C4-2B (cell line): ENCODE measurements around the gene TSBP1.

ENCODE experiments used
- H3K27ac ChIP-seq: fragments of 450-650 bp; 2 replicates; pipeline ENCODE4 v1.5.1; 2017
- ZFX ChIP-seq: fragments of 450-650 bp; IDR thresholded peaks from 2 replicates; pipeline ENCODE4 v1.6.1; 2017
- TF ChIP-seq, protein P1 (sequence below): fragments of 450-650 bp; conservative IDR thresholded peaks from 2 replicates; pipeline ENCODE4 v1.5.1; 2017; ENCODE audit warnings: mild to moderate bottlenecking

The TSBP1 gene

DNA sequence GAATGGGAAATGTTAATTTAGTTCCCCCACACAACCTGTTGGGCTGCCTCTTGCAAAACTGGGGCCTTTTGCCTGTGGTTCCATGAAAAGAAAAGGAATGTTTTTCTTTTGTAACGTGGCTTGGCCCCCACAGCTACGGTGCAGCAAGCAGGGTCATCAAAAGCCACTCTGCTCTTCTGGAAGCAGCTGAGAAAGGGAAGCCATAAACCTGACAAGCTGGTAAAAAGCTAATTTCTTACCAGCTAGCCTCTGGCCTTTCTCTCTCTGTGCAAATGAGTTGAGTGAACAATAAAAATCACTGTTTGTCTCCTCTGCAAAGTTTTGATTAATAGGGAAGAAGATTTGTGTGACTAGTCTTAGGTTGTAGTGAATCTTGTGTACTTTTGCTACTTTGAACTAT, 124.3 kb downstream of the TSBP1 start:
- TF ChIP-seq ZFX: no peak
- TF ChIP-seq, protein P1, sequence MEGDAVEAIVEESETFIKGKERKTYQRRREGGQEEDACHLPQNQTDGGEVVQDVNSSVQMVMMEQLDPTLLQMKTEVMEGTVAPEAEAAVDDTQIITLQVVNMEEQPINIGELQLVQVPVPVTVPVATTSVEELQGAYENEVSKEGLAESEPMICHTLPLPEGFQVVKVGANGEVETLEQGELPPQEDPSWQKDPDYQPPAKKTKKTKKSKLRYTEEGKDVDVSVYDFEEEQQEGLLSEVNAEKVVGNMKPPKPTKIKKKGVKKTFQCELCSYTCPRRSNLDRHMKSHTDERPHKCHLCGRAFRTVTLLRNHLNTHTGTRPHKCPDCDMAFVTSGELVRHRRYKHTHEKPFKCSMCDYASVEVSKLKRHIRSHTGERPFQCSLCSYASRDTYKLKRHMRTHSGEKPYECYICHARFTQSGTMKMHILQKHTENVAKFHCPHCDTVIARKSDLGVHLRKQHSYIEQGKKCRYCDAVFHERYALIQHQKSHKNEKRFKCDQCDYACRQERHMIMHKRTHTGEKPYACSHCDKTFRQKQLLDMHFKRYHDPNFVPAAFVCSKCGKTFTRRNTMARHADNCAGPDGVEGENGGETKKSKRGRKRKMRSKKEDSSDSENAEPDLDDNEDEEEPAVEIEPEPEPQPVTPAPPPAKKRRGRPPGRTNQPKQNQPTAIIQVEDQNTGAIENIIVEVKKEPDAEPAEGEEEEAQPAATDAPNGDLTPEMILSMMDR: no peak
- no peak overlapping the region for H3K27ac ChIP-seq

DNA sequence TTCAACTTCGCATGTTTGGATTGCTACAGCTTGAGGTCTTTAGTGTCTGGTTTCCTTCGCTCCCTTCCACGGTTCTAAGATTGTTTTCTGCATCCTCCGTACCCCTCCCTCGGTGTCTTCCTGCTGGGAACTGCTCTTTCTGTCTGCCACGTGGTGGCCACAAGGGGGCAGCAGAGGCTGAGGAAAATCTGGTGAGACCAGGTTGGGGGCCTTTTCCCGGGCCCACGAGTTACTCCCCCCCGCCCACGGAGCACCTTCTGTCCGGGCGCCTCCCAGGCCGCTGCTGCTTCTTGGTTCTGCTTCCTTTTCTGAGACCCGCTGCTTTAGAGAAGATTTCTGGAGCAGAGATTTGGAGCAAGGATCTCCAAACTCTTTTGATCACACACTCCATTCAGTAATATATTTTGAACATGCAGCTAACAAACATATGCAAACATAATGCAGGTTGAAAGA, 126.7 kb downstream of the TSBP1 start:
- TF ChIP-seq ZFX: no peak
- TF ChIP-seq, protein P1: peak; percentile 95
- no peak overlapping the region for H3K27ac ChIP-seq

DNA sequence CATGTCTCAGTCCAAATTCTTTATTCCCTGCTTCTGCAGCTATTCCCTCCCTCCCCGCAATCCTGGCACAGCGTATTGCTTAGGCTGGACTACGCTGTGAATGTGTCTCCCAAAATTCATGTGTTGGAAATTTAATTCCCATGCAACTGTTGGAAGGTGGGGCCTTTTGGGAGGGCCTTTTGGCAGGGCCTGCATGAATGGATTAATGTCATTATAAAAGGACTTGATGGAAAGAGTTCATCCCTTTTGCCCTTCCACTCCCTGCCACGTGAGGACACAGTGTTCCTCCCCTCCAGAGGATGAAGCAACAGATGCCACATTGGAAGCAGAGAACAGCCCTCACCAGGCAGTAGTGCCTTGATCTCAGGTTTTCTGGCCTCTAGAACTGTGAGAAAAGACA, 127.4 kb downstream of the TSBP1 start:
- TF ChIP-seq ZFX: no peak
- TF ChIP-seq, protein P1: no peak
- no peak overlapping the region for H3K27ac ChIP-seq
